SK-N-MC (cell line): ENCODE measurements around the gene GBX1.

Experiments
- EZH2 ChIP-seq: fragments of 200-600 bp; sonication (generic); IDR thresholded peaks from one replicate; pipeline ENCODE4 v1.6.1; 2017; ENCODE audit warnings: antibody characterized with exemption
- POLR2AphosphoS5 ChIP-seq: IDR thresholded peaks from 2 replicates; pipeline ENCODE4 v1.6.1; 2012; ENCODE audit warnings: mild to moderate bottlenecking, low read depth, low read length, borderline replicate concordance

DNA sequence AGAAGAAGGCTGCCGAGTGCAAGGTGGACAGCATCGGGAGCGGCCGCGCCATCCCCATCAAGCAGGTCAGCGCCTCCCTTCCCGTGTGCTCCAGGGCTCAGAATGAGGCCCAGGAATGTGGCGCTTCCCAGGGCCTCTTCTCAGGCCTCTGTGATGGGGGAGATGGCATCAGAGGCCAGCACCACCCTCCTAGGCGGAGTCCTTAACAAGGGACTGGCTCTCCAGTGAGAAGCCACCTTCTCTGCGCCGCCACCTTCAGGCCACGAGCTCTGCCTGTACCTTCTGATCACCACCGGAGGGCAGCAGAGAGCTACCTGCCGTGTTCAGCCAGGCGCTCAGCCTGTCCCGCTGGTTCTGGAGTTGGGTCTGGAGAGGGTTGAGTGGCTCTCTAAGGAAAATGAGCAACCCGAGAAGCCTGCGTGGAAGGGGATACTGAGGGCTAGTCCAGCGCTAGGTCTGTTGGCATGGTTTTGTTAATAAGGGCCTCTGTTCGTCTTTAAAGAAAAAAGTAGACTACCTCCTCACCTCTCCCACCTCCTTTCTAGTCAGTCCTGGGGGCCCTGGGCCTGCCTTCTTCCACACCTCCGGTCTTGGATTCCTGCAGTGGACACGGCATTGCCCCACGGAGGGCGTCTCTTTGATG, 43.6 kb downstream of the GBX1 start:
- TF ChIP-seq EZH2: no peak
- no peak for TF ChIP-seq POLR2AphosphoS5
